Measurements from ENCODE around the gene OSBPL3. TPM values are rescaled to one million over a fixed set of nuclear protein-coding genes. Genes with fewer than 3 reads are reported as not detected.

OSBPL3 gene
- total RNA-seq, 2 experiments from 2014 or later: 44.6 to 45.7 TPM

DNA sequence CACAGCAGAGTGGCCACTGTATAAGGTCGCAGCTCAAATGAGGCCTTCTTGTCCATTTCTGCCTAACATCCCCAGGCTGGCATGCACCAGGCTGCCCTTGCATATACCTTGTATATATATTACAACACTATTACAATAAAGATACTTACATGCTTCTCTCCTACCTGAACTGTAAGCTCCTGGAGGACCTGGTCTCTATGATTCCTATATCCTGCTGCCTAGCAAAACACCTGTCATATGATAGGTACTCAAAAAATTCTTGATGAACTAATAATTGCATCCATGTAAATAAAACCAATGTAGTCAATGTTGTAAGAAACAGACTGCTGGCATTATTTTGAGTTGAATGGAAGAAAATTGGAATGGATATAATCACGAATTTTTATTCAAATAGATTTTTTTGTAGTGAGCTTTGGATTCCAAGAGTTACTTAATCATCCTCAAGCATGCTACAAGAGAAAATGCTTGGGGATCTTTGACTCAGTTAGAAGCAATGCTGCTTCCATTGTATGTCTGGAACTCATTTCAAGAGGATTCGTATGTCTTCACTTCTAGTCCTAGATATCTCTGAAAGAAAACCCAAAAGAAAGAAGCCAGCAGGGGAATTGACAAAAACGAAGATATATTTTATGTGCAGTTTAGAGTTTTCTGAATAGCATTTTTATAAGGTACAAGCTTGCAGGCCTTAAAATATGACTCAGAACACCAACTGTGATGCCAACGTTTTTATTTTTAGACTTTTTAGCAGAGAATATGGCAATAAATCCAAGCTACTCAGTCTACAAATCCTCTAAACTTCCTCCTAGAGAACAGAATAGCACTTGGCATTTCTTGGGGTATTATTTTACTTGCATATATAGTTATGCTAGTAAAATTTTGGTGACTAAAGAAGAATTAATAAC is 53.1 kb downstream of the OSBPL3 start:
- Mint-ChIP-seq H3K4me3 (no peak overlapping the region), H3K27me3 (no peaks in the 10 kb centered on the region), H3K36me3 (ENCODE audit: low read depth) (peaks cover 20% of the 10 kb centered on the region), H3K4me1 (ENCODE audit: low read depth) (peaks cover 50% of the 10 kb centered on the region), H3K9me3 (no peaks in the 10 kb centered on the region), H3K27ac (no peak overlapping the region)
- ChIA-PET POLR2A (interaction anchor here (0.6 to 0.9 kb wide), 3 partner anchors 9 to 49 kb away, joined by 3 to 4 read pairs (median 3); no protein-coding TSS in a partner anchor), CTCF (interaction anchor here (0.6 to 2.2 kb wide), 8 partner anchors 10 to 167 kb away, joined by 3 to 7 read pairs (median 4); partner anchors contain the start of gene OSBPL3)
- intact Hi-C loops (cut with micrococcal nuclease): no loop called here
- TF ChIP-seq, protein P1, sequence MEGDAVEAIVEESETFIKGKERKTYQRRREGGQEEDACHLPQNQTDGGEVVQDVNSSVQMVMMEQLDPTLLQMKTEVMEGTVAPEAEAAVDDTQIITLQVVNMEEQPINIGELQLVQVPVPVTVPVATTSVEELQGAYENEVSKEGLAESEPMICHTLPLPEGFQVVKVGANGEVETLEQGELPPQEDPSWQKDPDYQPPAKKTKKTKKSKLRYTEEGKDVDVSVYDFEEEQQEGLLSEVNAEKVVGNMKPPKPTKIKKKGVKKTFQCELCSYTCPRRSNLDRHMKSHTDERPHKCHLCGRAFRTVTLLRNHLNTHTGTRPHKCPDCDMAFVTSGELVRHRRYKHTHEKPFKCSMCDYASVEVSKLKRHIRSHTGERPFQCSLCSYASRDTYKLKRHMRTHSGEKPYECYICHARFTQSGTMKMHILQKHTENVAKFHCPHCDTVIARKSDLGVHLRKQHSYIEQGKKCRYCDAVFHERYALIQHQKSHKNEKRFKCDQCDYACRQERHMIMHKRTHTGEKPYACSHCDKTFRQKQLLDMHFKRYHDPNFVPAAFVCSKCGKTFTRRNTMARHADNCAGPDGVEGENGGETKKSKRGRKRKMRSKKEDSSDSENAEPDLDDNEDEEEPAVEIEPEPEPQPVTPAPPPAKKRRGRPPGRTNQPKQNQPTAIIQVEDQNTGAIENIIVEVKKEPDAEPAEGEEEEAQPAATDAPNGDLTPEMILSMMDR (IDR thresholded peaks at IDR 0.05): no peak
- no peak for ATAC-seq
- no peak for DNase-seq

DNA sequence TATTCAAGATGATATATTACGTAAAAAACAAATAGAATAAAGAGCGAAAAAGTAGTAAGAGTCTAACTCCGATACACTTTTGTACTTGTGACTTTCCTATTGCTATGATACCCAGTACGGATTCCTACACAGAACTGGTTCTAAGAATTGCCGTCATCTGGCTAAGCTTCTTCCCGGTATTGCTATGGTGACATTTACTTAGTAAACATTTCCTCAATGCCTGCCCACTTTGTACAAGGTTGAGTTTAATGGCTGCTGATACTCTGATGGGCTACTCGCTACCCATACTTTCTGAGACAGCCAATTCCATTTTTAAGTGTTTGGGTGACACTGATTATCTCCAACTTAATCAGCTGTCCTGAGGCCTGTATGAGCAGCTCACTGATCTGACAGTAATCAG is 55.6 kb downstream of the OSBPL3 start:
- no peaks in the 10 kb centered on the region for H3K27me3 Mint-ChIP-seq
- H3K27ac Mint-ChIP-seq: peak overlapping the region; percentile 66
- peak; percentile 32 for ATAC-seq
- CTCF ChIA-PET: interaction anchor here (0.8 to 2.2 kb wide), 2 partner anchors 28 to 55 kb away, joined by 3 to 7 read pairs; partner anchors contain the start of gene OSBPL3
- POLR2A ChIA-PET: interaction anchor here (0.6 to 1.7 kb wide), 4 partner anchors 10 to 200 kb away, joined by 3 to 8 read pairs (median 4); partner anchors contain the start of genes CYCS and OSBPL3
- TF ChIP-seq, protein P1 (IDR thresholded peaks at IDR 0.05): no peak
- H3K4me1 Mint-ChIP-seq (ENCODE audit: low read depth): peaks cover 62% of the 10 kb centered on the region
- no peak for DNase-seq
- no peak overlapping the region for H3K4me3 Mint-ChIP-seq
- H3K36me3 Mint-ChIP-seq (ENCODE audit: low read depth): peaks cover 8% of the 10 kb centered on the region
- H3K9me3 Mint-ChIP-seq: no peaks in the 10 kb centered on the region
- intact Hi-C loops (cut with micrococcal nuclease): no loop called here

DNA sequence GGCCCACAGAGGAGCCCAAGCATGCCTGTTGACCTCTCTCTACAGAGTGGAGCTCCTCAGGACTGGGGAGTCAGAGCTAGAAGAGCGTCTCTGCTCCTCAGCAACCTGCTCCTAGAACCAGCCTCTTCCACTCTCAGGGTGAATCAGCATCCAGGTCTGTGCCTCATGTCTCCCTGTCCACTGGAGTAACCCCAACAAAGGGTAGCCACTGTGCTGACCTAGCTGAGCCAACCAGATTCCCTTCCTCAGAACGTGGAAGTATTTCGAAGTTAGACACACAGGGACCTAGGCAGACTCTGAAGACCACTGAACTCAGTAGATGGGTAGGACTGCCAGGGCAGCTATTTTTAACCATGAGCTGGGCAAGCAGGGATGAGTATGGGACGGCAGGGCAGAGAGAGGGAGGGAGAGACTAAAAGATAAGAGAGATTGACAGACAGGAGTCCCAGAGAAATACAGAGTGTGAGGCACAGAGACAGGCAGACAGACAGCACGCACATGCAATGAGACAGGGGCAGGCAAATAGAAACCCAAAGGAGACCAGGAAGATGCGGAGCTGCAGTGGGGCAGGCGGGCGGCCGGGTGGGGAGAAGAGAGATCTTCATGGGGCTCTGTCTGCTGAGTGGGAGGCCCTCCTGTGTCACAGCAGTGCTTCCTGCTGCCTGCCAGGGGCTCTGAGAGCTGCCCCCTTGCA is 56.7 kb downstream of the OSBPL3 start:
- POLR2A ChIA-PET: interaction anchor here (0.9 to 1.4 kb wide), 2 partner anchors 13 to 201 kb away, joined by 3 read pairs; partner anchors contain the start of gene CYCS
- Mint-ChIP-seq H3K36me3 (ENCODE audit: low read depth) (peaks cover 3% of the 10 kb centered on the region), H3K27ac (peak overlapping the region; percentile 89), H3K4me3 (no peak overlapping the region), H3K9me3 (no peaks in the 10 kb centered on the region), H3K27me3 (no peaks in the 10 kb centered on the region), H3K4me1 (ENCODE audit: low read depth) (peaks cover 68% of the 10 kb centered on the region)
- intact Hi-C loops (cut with micrococcal nuclease): no loop called here
- ATAC-seq (no peak), DNase-seq (no peak)
- TF ChIP-seq, protein P1 (IDR thresholded peaks at IDR 0.05): no peak
- CTCF ChIA-PET: interaction anchor here (1.9 kb wide), 1 partner anchor 11 kb away, joined by 4 read pairs; no protein-coding TSS in a partner anchor

DNA sequence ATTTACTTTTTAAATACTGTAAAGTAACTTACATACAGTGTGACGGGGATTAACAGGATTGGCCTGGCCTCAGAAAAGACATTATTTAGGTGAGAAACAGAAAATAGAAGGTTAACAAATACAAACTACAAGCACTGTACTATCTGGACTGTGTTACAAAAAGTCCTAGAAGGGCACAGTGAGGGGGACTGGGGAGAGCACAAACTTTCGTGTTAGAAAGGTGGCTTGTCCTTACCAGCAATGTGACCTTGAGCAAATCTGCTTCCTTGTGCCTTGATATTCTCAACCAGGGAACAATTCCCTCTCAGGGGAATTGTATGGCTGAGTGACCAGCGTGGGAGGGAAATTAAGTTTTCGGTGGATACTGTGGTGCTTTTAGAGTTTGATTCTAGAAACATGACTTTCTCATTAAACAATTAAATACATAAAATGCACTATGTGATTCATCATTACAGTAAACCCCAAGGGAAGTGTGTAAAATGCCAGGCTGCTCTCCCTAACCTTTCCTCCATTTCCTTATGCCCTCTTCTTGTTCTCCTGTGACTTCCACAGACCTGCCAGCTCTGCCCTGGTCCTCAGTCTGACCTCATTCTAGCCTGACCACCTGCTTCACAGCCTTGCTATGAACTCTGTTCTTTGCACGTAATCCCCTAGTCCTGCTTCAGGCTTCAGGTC is 57.7 kb downstream of the OSBPL3 start:
- ATAC-seq (no peak), DNase-seq (no peak)
- Mint-ChIP-seq H3K4me1 (ENCODE audit: low read depth) (peaks cover 78% of the 10 kb centered on the region), H3K9me3 (no peaks in the 10 kb centered on the region), H3K36me3 (ENCODE audit: low read depth) (no peaks in the 10 kb centered on the region), H3K4me3 (no peak overlapping the region), H3K27ac (peak overlapping the region; percentile 89), H3K27me3 (no peaks in the 10 kb centered on the region)
- TF ChIP-seq, protein P1 (IDR thresholded peaks at IDR 0.05): no peak
- ChIA-PET CTCF (interaction anchor here (1.9 to 2.0 kb wide), 2 partner anchors 10 to 44 kb away, joined by 4 read pairs; no protein-coding TSS in a partner anchor), POLR2A (interaction anchor here (2.0 kb wide), 1 partner anchor 12 kb away, joined by 8 read pairs; no protein-coding TSS in a partner anchor)
- intact Hi-C loops (cut with micrococcal nuclease): no loop called here

All from activated CD8-positive, alpha-beta T cell treated with anti-CD3 and anti-CD28 coated beads for 36 hours (primary cell).